GM23338 (cell line): Measurements from ENCODE around the gene COBL.

Experiments
- TF ChIP-seq, protein P1 (sequence below), 2 experiments: fragments of 200-600 bp in 1 of 2; sonication (generic) in 1 of 2; conservative IDR thresholded peaks; 2 replicates each; pipeline versions ENCODE4 v1.5.1 to v1.6.1; 2016 to 2017; ENCODE audit warnings: antibody characterized with exemption in 2 of 2, low read depth in 2 of 2, mild to moderate bottlenecking in 2 of 2, moderate library complexity in 1 of 2
- TF ChIP-seq, protein P2 (sequence below): IDR thresholded peaks from one replicate; pipeline ENCODE4 v1.6.1; 2018; ENCODE audit warnings: antibody characterized with exemption; ENCODE audit not compliant: unreplicated experiment

DNA sequence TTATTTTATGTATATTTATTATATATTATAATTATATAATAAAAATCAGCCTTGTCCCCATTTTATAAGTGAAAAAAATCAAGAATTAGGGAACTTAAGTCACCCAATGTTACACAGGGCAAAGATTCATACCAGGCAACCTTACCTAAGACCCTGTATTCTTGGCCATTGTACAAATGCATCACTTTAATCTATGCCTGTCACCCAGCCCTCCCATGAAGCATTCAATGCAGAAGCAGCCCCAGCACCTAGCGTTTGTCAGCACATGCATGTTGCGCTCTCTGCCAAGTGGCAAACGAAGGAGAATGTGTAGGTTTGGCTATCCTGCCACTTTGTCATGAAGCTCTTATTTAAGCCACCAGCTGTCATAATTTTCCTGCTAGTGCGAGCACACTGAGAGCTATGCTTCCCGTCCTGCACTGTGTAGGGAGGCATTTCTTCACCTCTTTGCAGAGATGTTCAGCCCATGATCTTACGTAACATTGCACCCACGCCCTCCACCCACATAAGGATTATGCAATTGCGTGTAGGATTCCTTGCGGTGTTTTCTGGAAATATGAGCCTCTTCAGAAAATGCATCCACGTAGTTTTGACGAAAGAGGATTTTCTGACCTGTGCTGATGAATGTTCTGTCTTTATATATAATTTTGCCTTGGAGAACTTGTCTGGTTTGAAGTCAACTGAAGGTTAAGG is 7.7 kb upstream of the COBL start:
- TF ChIP-seq, protein P1, sequence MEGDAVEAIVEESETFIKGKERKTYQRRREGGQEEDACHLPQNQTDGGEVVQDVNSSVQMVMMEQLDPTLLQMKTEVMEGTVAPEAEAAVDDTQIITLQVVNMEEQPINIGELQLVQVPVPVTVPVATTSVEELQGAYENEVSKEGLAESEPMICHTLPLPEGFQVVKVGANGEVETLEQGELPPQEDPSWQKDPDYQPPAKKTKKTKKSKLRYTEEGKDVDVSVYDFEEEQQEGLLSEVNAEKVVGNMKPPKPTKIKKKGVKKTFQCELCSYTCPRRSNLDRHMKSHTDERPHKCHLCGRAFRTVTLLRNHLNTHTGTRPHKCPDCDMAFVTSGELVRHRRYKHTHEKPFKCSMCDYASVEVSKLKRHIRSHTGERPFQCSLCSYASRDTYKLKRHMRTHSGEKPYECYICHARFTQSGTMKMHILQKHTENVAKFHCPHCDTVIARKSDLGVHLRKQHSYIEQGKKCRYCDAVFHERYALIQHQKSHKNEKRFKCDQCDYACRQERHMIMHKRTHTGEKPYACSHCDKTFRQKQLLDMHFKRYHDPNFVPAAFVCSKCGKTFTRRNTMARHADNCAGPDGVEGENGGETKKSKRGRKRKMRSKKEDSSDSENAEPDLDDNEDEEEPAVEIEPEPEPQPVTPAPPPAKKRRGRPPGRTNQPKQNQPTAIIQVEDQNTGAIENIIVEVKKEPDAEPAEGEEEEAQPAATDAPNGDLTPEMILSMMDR (conservative IDR thresholded peaks at IDR 0.05; ENCODE audit: low read depth in 2 of 2): no peak
- TF ChIP-seq, protein P2, sequence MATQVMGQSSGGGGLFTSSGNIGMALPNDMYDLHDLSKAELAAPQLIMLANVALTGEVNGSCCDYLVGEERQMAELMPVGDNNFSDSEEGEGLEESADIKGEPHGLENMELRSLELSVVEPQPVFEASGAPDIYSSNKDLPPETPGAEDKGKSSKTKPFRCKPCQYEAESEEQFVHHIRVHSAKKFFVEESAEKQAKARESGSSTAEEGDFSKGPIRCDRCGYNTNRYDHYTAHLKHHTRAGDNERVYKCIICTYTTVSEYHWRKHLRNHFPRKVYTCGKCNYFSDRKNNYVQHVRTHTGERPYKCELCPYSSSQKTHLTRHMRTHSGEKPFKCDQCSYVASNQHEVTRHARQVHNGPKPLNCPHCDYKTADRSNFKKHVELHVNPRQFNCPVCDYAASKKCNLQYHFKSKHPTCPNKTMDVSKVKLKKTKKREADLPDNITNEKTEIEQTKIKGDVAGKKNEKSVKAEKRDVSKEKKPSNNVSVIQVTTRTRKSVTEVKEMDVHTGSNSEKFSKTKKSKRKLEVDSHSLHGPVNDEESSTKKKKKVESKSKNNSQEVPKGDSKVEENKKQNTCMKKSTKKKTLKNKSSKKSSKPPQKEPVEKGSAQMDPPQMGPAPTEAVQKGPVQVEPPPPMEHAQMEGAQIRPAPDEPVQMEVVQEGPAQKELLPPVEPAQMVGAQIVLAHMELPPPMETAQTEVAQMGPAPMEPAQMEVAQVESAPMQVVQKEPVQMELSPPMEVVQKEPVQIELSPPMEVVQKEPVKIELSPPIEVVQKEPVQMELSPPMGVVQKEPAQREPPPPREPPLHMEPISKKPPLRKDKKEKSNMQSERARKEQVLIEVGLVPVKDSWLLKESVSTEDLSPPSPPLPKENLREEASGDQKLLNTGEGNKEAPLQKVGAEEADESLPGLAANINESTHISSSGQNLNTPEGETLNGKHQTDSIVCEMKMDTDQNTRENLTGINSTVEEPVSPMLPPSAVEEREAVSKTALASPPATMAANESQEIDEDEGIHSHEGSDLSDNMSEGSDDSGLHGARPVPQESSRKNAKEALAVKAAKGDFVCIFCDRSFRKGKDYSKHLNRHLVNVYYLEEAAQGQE: no peak
